ENCODE measurements around the gene WIPI1. TPM values are rescaled to one million over a fixed set of nuclear protein-coding genes. Genes with fewer than 3 reads are reported as not detected.
"Not testable (repeated sequence)": the region's sequence is repeated elsewhere in the genome, so short reads cannot be mapped to it uniquely, and the experiment has no call there.

Gene WIPI1
- total RNA-seq, 2 donors from 2014 or later, result 24.2 to 37.7 TPM

DNA sequence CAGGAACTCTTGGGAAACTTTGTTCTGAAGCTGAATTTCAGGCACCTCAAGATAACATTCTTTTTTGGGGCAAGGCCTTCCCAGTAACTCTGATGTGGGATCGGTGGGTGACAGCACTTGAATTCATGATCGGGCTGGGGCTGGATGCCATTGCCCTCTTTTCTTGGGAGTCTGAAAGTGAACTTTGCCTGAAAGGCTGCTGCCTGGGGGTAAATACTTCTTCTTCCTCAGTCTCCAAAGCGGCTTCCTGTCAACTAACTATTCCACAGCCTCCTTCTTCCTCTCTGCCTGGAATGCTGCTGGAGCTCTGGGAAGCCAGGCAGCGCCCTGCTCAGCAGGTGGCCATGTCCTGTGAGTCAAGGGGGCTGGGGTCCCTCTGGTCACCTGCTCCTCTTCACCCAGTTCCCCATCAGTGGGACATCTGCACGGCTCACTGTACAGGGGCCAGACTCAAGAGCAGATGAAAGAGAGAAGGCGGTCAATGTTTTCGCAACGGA lies 79.5 kb downstream of the WIPI1 start:
- Histone ChIP-seq H3K4me1 (replicated peaks) (peaks cover 17% of the 10 kb centered on the region), H3K4me3 (peak overlapping the region in 1 of 2 donors; percentile 15), H3K9me3 (no peaks in the 10 kb centered on the region), H3K27me3 (replicated peaks; ENCODE audit: insufficient read depth) (no peaks in the 10 kb centered on the region), H3K36me3 (no peaks in the 10 kb centered on the region), H3K27ac (peak overlapping the region; percentile 93 to 95)
- intact Hi-C loops (cut with DNase I), result loop anchor here (2.0 kb wide), 1 partner anchor 79 kb away; the partner anchor contains the start of gene WIPI1
- DNase-seq (ENCODE audit: low spot score), result no peak
- 42% methylated on average over 8 of the region's 8 CpGs for WGBS
- no peak for TF ChIP-seq POLR2AphosphoS5 (IDR thresholded peaks at IDR 0.05)
- no peak for TF ChIP-seq POLR2A (IDR thresholded peaks at IDR 0.05)
- TF ChIP-seq, protein P1, sequence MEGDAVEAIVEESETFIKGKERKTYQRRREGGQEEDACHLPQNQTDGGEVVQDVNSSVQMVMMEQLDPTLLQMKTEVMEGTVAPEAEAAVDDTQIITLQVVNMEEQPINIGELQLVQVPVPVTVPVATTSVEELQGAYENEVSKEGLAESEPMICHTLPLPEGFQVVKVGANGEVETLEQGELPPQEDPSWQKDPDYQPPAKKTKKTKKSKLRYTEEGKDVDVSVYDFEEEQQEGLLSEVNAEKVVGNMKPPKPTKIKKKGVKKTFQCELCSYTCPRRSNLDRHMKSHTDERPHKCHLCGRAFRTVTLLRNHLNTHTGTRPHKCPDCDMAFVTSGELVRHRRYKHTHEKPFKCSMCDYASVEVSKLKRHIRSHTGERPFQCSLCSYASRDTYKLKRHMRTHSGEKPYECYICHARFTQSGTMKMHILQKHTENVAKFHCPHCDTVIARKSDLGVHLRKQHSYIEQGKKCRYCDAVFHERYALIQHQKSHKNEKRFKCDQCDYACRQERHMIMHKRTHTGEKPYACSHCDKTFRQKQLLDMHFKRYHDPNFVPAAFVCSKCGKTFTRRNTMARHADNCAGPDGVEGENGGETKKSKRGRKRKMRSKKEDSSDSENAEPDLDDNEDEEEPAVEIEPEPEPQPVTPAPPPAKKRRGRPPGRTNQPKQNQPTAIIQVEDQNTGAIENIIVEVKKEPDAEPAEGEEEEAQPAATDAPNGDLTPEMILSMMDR (IDR thresholded peaks at IDR 0.05), result no peak

DNA sequence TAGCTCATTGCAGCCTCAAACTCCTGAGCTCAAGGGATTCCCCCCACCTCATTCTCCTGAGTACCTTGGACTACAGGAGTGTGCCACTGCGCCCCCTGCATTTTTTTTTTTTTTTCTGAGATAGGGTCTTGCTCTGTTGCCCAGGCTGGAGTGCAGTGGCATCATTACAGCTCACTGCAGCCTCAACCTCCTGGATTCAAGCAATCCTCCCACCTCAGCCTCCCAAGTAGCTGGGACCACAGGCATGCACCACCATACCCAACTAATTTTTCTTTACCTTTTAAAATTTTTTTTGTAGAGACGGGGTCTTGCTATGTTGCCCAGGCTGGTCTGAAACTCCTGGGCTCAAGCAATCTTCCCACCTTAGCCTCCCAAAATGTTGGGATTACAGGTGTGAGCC lies 81.1 kb downstream of the WIPI1 start:
- intact Hi-C loops (cut with DNase I); H3K27me3 ChIP-seq (replicated peaks; ENCODE audit: insufficient read depth); H3K9me3 ChIP-seq; H3K36me3 ChIP-seq; DNase-seq (ENCODE audit: low spot score); H3K4me3 ChIP-seq; H3K27ac ChIP-seq: not testable (repeated sequence)
- 93% methylated on average over 2 of the region's 2 CpGs for WGBS
- H3K4me1 ChIP-seq (replicated peaks), result peaks cover 17% of the 10 kb centered on the region

DNA sequence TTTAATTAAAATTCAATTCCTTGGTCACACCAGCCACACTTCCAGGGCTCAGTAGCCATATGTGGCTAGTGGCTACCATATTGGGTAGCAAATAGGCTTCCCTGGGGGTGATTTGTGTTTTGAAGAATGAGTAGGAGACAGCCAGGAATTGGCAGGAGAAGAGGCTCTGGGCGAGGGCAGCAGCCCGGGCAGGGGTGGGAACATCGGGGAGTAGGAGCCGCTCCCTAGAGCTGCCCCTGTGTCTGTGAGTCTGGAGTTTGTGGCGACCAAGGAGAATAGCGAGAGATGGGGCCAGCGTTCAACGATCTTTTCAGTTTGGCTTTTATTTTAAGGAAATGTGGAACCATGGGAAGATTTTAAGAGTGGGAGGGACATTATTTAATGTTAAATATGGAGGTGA lies 81.7 kb downstream of the WIPI1 start:
- Histone ChIP-seq H3K9me3 (no peaks in the 10 kb centered on the region), H3K27ac (no peak overlapping the region), H3K27me3 (replicated peaks; ENCODE audit: insufficient read depth) (no peaks in the 10 kb centered on the region), H3K36me3 (no peaks in the 10 kb centered on the region), H3K4me3 (no peak overlapping the region), H3K4me1 (replicated peaks) (peaks cover 17% of the 10 kb centered on the region)
- no peak for DNase-seq (ENCODE audit: low spot score)
- TF ChIP-seq, protein P1 (IDR thresholded peaks at IDR 0.05), result no peak
- TF ChIP-seq POLR2AphosphoS5 (IDR thresholded peaks at IDR 0.05) (no peak), POLR2A (IDR thresholded peaks at IDR 0.05) (no peak)
- intact Hi-C loops (cut with DNase I), result no loop called here
- WGBS, result 94% methylated on average over 8 of the region's 8 CpGs

MicroRNA genes within 50 kb of the gene (microRNA counts, 767-probe panel; counts per million panel counts)
- 1,352 to 2,402 counts per million in 2 donors for microRNA hsa-miR-635

Small RNAs within 50 kb of the gene (microRNA-seq; reads per million reads assigned to microRNA genes)
- not detected for gene MIR635

Small RNAs within 50 kb of the gene (small RNA-seq; reads per million reads assigned to genes)
- gene MIR635, result 0 reads per million in 2 donors

Other genes starting within 250 kb of the WIPI1 start
- 10 to 100 TPM; 51.0 to 57.4 TPM for gene AMZ2, start 209.5 kb downstream of the WIPI1 start, total RNA-seq
- under 1 TPM; 0.41 to 0.85 TPM for gene SLC16A6, start 166.4 kb downstream of the WIPI1 start, total RNA-seq
- 1 to 10 TPM; 1.5 to 8.3 TPM for gene ARSG, start 166.0 kb downstream of the WIPI1 start, total RNA-seq
- 100 to 1,000 TPM; 296 to 409 TPM for gene PRKAR1A, start 54.9 kb upstream of the WIPI1 start, total RNA-seq
- 10 to 100 TPM in 1 of 2 donors, under 1 TPM in 1; 0.14 to 47.7 TPM for gene FAM20A, start 143.9 kb upstream of the WIPI1 start, total RNA-seq

Data from prostate gland (tissue), 2 donors.